SK-N-SH (cell line): Measurements from ENCODE around the gene GRIN2A. TPM values are rescaled to one million over a fixed set of nuclear protein-coding genes. Genes with fewer than 3 reads are reported as not detected.

ENCODE experiments used
- CTCF ChIA-PET: fragments of 300-600, 350-600 bp; formaldehyde crosslinking; extraction: SDS; loops from one replicate; lab custom pipeline; 2021; lab: Yijun Ruan, JAX
- POLR2A ChIA-PET: fragments of 350-600 bp; sonication (Branson Sonifier 250); formaldehyde crosslinking; extraction: SDS; loops from one replicate; lab custom pipeline; 2020; ENCODE audit warnings: antibody characterized with exemption, inconsistent platforms; lab: Yijun Ruan, JAX
- DNase-seq: peaks from one replicate; pipeline ENCODE4 v3.0.0; 2012
- H2AFZ ChIP-seq: fragments of 200-600 bp; sonication (generic); 2 replicates; pipeline ENCODE4 v1.8.1; 2016; ENCODE audit warnings: antibody characterized with exemption, mild to moderate bottlenecking, low read depth
- H3F3A ChIP-seq: fragments of 200-600 bp; sonication (generic); replicated peaks from 2 replicates; pipeline ENCODE3; 2016; ENCODE audit warnings: antibody characterized with exemption, mild to moderate bottlenecking; ENCODE audit not compliant: insufficient read depth
- H3K27ac ChIP-seq, 2 experiments: fragments of 200-500 bp in 1 of 2; fragments of 200-600 bp in 1 of 2; sonication (Bioruptor generic) in 1 of 2; sonication (generic), shearing (Covaris generic) in 1 of 2; 2 replicates each; pipeline versions ENCODE4 v1.5.1 to v1.6.1; 2014 to 2016; ENCODE audit warnings: low read depth in 2 of 2, inconsistent platforms in 1 of 2, low read length in 1 of 2, mild to moderate bottlenecking in 1 of 2, mixed read lengths in 1 of 2
- H3K27me3 ChIP-seq: fragments of 200-600 bp; sonication (generic), shearing (Covaris generic); 2 replicates; pipeline ENCODE4 v1.6.1; 2016; ENCODE audit warnings: mixed run types; ENCODE audit not compliant: insufficient read depth
- H3K36me3 ChIP-seq, 2 experiments: fragments of 200-500 bp in 1 of 2; fragments of 200-600 bp in 1 of 2; sonication (Bioruptor generic) in 1 of 2; sonication (generic) in 1 of 2; replicated peaks in 1 of 2; 2 replicates each; pipeline versions ENCODE3 to v1.5.1; 2014 to 2016; ENCODE audit warnings: low read length in 1 of 2, mild to moderate bottlenecking in 1 of 2; ENCODE audit not compliant: insufficient read depth in 2 of 2, control insufficient read depth in 1 of 2
- H3K4me1 ChIP-seq, 2 experiments: fragments of 200-500 bp in 1 of 2; fragments of 200-600 bp in 1 of 2; sonication (Bioruptor generic) in 1 of 2; sonication (generic), shearing (Covaris generic) in 1 of 2; 2 replicates each; pipeline versions ENCODE4 v1.5.1 to v1.6.1; 2014 to 2016; ENCODE audit warnings: low read depth in 1 of 2, low read length in 1 of 2, mixed run types in 1 of 2; ENCODE audit not compliant: insufficient read depth in 2 of 2, control insufficient read depth in 1 of 2
- H3K4me2 ChIP-seq: fragments of 200-600 bp; sonication (generic), shearing (Covaris generic); 2 replicates; pipeline ENCODE4 v1.6.1; 2017; ENCODE audit warnings: mixed run types
- H3K4me3 ChIP-seq, 2 experiments: fragments of 200-500 bp in 1 of 2; fragments of 200-600 bp in 1 of 2; sonication (Bioruptor generic) in 1 of 2; sonication (generic), shearing (Covaris generic) in 1 of 2; 2 replicates each; pipeline versions ENCODE4 v1.5.1 to v1.8.1; 2014 to 2016; ENCODE audit warnings: low read depth in 2 of 2, inconsistent platforms in 1 of 2, low read length in 1 of 2, mild to moderate bottlenecking in 1 of 2, mixed read lengths in 1 of 2, moderate library complexity in 1 of 2
- H3K79me2 ChIP-seq: fragments of 200-600 bp; sonication (generic); 2 replicates; pipeline ENCODE4 v1.8.1; 2017; ENCODE audit warnings: mild to moderate bottlenecking; ENCODE audit not compliant: insufficient read depth
- H3K9ac ChIP-seq: fragments of 200-600 bp; sonication (generic); 2 replicates; pipeline ENCODE4 v1.6.1; 2017; ENCODE audit warnings: mixed run types
- H3K9me2 ChIP-seq: fragments of 200-600 bp; sonication (generic); 2 replicates; pipeline ENCODE4 v1.6.1; 2017; ENCODE audit warnings: mixed run types
- H3K9me3 ChIP-seq: fragments of 200-600 bp; sonication (generic); 2 replicates; pipeline ENCODE4 v1.6.1; 2017; ENCODE audit warnings: mixed run types, mild to moderate bottlenecking, moderate library complexity
- H4K20me1 ChIP-seq: fragments of 200-600 bp; sonication (generic); 2 replicates; pipeline ENCODE4 v1.6.1; 2017; ENCODE audit warnings: mild to moderate bottlenecking, mixed run types; ENCODE audit not compliant: insufficient read depth
- CHD2 ChIP-seq: fragments of 150-350 bp; IDR thresholded peaks from 2 replicates; pipeline ENCODE4 v1.6.1; 2018; ENCODE audit warnings: low read length; ENCODE audit not compliant: partially characterized antibody
- CTCF ChIP-seq: fragments of 200-600 bp; sonication (generic); IDR thresholded peaks from 2 replicates; pipeline ENCODE4 v1.6.1; 2017; ENCODE audit warnings: antibody characterized with exemption, mild to moderate bottlenecking, moderate library complexity
- EP300 ChIP-seq, 2 experiments: IDR thresholded peaks; 2 replicates each; pipeline versions ENCODE4 v1.4.0 to v1.6.1; 2012; ENCODE audit warnings: borderline replicate concordance in 1 of 2, low read depth in 1 of 2, low read length in 1 of 2
- EZH2phosphoT487 ChIP-seq: fragments of 200-600 bp; sonication (generic); IDR thresholded peaks from 2 replicates; pipeline ENCODE4 v1.6.1; 2017; ENCODE audit warnings: low read depth, mixed run types, mild to moderate bottlenecking, antibody characterized with exemption, moderate library complexity, borderline replicate concordance
- FOSL2 ChIP-seq: IDR thresholded peaks from 2 replicates; pipeline ENCODE4 v1.4.0; 2012; ENCODE audit warnings: low read depth, mild to moderate bottlenecking, moderate library complexity, borderline replicate concordance
- FOXM1 ChIP-seq: IDR thresholded peaks from 2 replicates; pipeline ENCODE4 v1.4.0; 2012; ENCODE audit warnings: low read depth, mild to moderate bottlenecking
- GATA2 ChIP-seq: sonication (generic); formaldehyde crosslinking; IDR thresholded peaks from 2 replicates; pipeline ENCODE4 v1.5.0; 2020; ENCODE audit warnings: mild to moderate bottlenecking, missing genetic modification reagents
- IRF3 ChIP-seq: fragments of 150-350 bp; IDR thresholded peaks from 2 replicates; pipeline ENCODE4 v1.6.1; 2016; ENCODE audit warnings: mild to moderate bottlenecking, low read depth, low read length
- JUND ChIP-seq: IDR thresholded peaks from 2 replicates; pipeline ENCODE4 v1.4.0; 2012
- MEF2A ChIP-seq: IDR thresholded peaks from 2 replicates; pipeline ENCODE4 v1.4.0; 2012; ENCODE audit warnings: low read depth, borderline replicate concordance
- MXI1 ChIP-seq: IDR thresholded peaks from 2 replicates; pipeline ENCODE4 v1.6.1; 2012; ENCODE audit warnings: mild to moderate bottlenecking, low read depth, low read length, improper control_type of control experiment
- NRF1 ChIP-seq: IDR thresholded peaks from 2 replicates; pipeline ENCODE4 v1.6.1; 2012; ENCODE audit warnings: low read depth, mild to moderate bottlenecking, low read length
- RAD21 ChIP-seq: IDR thresholded peaks from 2 replicates; pipeline ENCODE4 v1.6.1; 2012; ENCODE audit warnings: mild to moderate bottlenecking, low read length
- RFX5 ChIP-seq: IDR thresholded peaks from 2 replicates; pipeline ENCODE4 v1.6.1; 2012; ENCODE audit warnings: mild to moderate bottlenecking, improper control_type of control experiment, low read length
- RXRA ChIP-seq: IDR thresholded peaks from 2 replicates; pipeline ENCODE4 v1.4.0; 2012; ENCODE audit warnings: low read depth, mild to moderate bottlenecking, borderline replicate concordance
- SIN3A ChIP-seq: IDR thresholded peaks from 2 replicates; pipeline ENCODE4 v1.6.1; 2012; ENCODE audit warnings: low read depth, mild to moderate bottlenecking, low read length, moderate library complexity, borderline replicate concordance
- TEAD4 ChIP-seq: IDR thresholded peaks from 2 replicates; pipeline ENCODE4 v1.4.0; 2012; ENCODE audit warnings: mild to moderate bottlenecking, borderline replicate concordance; ENCODE audit not compliant: insufficient read depth
- WGBS: methylation state at CpG from one replicate; pipeline ENCODE4 v1.1.6; 2017; ENCODE audit warnings: low lambda C conversion rate; 5-methylcytosine and 5-hydroxymethylcytosine counted together
- polyA plus RNA-seq, 3 experiments: library from polyadenylated mRNA; depleted of rRNA; stranded (reverse); fragments of >200 nt; gene quantifications; 2 replicates each; pipeline ENCODE4 v1.2.3, GENCODE V29; 2012
- TF ChIP-seq, protein P1 (sequence below): IDR thresholded peaks from 2 replicates; pipeline ENCODE4 v1.4.0; 2012; ENCODE audit warnings: low read depth
- TF ChIP-seq, protein P2 (sequence below): IDR thresholded peaks from 2 replicates; pipeline ENCODE4 v1.4.0; 2012; ENCODE audit warnings: low read depth, borderline replicate concordance
- TF ChIP-seq, protein P3 (sequence below): fragments of 150-350 bp; IDR thresholded peaks from 2 replicates; pipeline ENCODE4 v1.6.1; 2017; ENCODE audit warnings: antibody characterized with exemption, low read length, low read depth, borderline replicate concordance
- TF ChIP-seq, protein P4 (sequence below): IDR thresholded peaks from 2 replicates; pipeline ENCODE4 v1.4.0; 2012; ENCODE audit warnings: low read depth, borderline replicate concordance

The GRIN2A gene
- polyA plus RNA-seq, 1 of the 3 experiments (the other 2 are of a cell fraction), result not detected

DNA sequence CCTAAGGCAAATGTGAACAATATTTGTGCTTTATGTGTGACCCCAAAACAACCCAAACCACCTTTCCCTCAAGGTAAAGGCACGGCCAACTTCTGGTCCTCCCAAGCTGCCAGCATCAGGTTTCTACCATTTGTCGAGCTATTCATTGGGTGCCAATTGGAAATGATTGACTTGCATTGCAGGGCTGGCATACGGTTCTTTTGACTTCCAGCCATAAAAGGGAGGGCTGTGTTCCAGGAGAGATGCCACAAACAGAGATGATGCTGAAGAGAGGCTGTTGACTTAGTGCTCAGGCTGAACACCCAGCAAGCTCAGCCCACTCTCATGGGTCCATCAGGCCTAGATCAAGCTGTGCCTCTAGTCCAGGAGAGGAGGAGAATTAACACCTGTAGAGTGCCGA, 252.4 kb downstream of the GRIN2A start:
- H3K27ac ChIP-seq, result no peak overlapping the region
- H3K79me2 ChIP-seq, result no peaks in the 10 kb centered on the region
- ChIA-PET POLR2A (no interaction called here), CTCF (interaction anchor here (1.3 kb wide), 1 partner anchor 15 kb away, joined by 3 read pairs; no protein-coding TSS in a partner anchor)
- no peaks in the 10 kb centered on the region for H3K4me1 ChIP-seq
- no peaks in the 10 kb centered on the region for H3K9me2 ChIP-seq
- no peak for TF ChIP-seq CHD2
- no peak for TF ChIP-seq FOSL2
- TF ChIP-seq, protein P1, sequence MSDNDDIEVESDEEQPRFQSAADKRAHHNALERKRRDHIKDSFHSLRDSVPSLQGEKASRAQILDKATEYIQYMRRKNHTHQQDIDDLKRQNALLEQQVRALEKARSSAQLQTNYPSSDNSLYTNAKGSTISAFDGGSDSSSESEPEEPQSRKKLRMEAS, result no peak
- no peak for TF ChIP-seq TEAD4
- no peak for TF ChIP-seq RFX5
- no peak for TF ChIP-seq RXRA
- no peak for TF ChIP-seq NRF1
- no peak for TF ChIP-seq JUND
- TF ChIP-seq MXI1, result no peak
- no peak for TF ChIP-seq MEF2A
- TF ChIP-seq, protein P2, sequence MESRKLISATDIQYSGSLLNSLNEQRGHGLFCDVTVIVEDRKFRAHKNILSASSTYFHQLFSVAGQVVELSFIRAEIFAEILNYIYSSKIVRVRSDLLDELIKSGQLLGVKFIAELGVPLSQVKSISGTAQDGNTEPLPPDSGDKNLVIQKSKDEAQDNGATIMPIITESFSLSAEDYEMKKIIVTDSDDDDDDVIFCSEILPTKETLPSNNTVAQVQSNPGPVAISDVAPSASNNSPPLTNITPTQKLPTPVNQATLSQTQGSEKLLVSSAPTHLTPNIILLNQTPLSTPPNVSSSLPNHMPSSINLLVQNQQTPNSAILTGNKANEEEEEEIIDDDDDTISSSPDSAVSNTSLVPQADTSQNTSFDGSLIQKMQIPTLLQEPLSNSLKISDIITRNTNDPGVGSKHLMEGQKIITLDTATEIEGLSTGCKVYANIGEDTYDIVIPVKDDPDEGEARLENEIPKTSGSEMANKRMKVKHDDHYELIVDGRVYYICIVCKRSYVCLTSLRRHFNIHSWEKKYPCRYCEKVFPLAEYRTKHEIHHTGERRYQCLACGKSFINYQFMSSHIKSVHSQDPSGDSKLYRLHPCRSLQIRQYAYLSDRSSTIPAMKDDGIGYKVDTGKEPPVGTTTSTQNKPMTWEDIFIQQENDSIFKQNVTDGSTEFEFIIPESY, result no peak
- no peak for TF ChIP-seq EZH2phosphoT487
- TF ChIP-seq, protein P3, sequence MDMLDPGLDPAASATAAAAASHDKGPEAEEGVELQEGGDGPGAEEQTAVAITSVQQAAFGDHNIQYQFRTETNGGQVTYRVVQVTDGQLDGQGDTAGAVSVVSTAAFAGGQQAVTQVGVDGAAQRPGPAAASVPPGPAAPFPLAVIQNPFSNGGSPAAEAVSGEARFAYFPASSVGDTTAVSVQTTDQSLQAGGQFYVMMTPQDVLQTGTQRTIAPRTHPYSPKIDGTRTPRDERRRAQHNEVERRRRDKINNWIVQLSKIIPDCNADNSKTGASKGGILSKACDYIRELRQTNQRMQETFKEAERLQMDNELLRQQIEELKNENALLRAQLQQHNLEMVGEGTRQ, result no peak
- H3K36me3 ChIP-seq, result no peaks in the 10 kb centered on the region
- no peak overlapping the region for H3K4me2 ChIP-seq
- no peak for DNase-seq
- H3F3A ChIP-seq, result no peaks in the 10 kb centered on the region
- H4K20me1 ChIP-seq, result no peaks in the 10 kb centered on the region
- no peaks in the 10 kb centered on the region for H3K27me3 ChIP-seq
- peaks cover 3% of the 10 kb centered on the region; the same call in 1 of the 2 replicates for H3K9me3 ChIP-seq
- H2AFZ ChIP-seq, result no peak overlapping the region
- H3K9ac ChIP-seq, result no peak overlapping the region
- 5% methylated on average over 4 of the region's 4 CpGs for WGBS
- H3K4me3 ChIP-seq, result no peak overlapping the region

DNA sequence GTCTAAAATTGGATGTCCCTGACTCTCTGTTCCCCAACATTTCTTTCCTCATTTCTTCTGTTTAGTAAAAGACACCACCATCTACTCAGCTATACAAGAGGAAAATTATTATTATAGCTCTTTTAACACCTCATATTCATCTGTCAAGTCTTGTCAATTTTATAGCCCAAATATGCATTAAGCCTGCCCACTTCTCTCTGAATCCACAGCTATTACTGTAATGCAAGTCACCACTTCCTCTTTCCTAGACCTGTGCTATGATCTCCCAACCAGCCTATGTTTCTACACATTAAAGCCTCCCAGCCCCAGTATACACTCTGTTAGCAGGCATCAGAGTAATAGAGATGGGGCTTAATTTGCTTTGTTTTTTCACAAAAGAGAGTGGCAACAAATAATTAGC, 252.9 kb downstream of the GRIN2A start:
- ChIA-PET POLR2A (no interaction called here), CTCF (no interaction called here)
- no peaks in the 10 kb centered on the region for H4K20me1 ChIP-seq

More for the DNA sequence above, 252.9 kb downstream of the GRIN2A start:
- Histone ChIP-seq H2AFZ (no peak overlapping the region), H3K4me3 (no peak overlapping the region), H3K4me1 (no peaks in the 10 kb centered on the region), H3K27me3 (no peaks in the 10 kb centered on the region), H3K9me2 (no peaks in the 10 kb centered on the region), H3K27ac (no peak overlapping the region), H3K36me3 (no peaks in the 10 kb centered on the region), H3K4me2 (no peak overlapping the region), H3K79me2 (no peaks in the 10 kb centered on the region), H3K9me3 (peaks cover 3% of the 10 kb centered on the region; the same call in 1 of the 2 replicates), H3F3A (no peaks in the 10 kb centered on the region), H3K9ac (no peak overlapping the region)
- no peak for DNase-seq
- TF ChIP-seq, protein P4, sequence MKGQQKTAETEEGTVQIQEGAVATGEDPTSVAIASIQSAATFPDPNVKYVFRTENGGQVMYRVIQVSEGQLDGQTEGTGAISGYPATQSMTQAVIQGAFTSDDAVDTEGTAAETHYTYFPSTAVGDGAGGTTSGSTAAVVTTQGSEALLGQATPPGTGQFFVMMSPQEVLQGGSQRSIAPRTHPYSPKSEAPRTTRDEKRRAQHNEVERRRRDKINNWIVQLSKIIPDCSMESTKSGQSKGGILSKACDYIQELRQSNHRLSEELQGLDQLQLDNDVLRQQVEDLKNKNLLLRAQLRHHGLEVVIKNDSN, result no peak
- TF ChIP-seq EP300 (IDR thresholded peaks at IDR 0.05; ENCODE audit: borderline replicate concordance in 1 of 2, low read depth in 1 of 2, low read length in 1 of 2), result no peak
- no peak for TF ChIP-seq FOSL2
- no peak for TF ChIP-seq RAD21
- no peak for TF ChIP-seq CTCF
- no peak for TF ChIP-seq RFX5
- TF ChIP-seq TEAD4, result no peak
- no peak for TF ChIP-seq SIN3A
- TF ChIP-seq IRF3, result no peak
- TF ChIP-seq CHD2, result no peak
- TF ChIP-seq GATA2 (CRISPR knock-in tag), result no peak
- no peak for TF ChIP-seq FOXM1
